HG02973 (cell line): ENCODE results near the gene SH3PXD2A.

ENCODE experiments used
- ATAC-seq: cut with Tn5 transposase; IDR thresholded peaks from one replicate; pipeline ENCODE4 v1.9.1; 2021; ENCODE audit warnings: moderate library complexity; ENCODE audit not compliant: unreplicated experiment

The SH3PXD2A gene

DNA sequence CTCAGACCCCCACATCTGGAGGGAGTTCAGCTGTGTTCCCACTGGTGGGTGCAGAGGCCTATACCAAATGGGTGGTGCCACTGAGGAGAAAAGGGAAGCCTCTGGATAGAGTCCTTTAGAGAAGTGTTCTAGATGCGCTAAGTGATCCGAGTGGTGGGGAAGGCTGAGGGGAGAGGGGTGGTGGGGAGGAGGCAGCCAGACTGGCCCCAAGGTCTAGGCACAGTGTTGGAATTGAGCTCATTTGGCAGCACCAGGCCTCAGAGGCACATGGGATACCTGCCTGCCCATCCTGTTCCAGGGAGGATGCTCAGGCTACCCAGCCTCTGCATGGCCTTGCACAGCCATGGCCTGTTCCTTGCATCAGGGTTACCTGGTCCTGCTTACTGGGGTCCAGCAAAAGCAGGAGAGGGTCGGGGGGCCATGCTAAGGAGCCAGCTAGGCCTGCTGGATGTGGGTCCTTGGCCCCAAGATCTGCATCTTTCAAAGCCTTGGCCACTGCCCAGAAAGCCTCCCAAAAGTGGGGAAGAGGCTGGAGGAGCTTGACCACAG lies 262.3 kb downstream of the SH3PXD2A start:
- no peak for ATAC-seq

DNA sequence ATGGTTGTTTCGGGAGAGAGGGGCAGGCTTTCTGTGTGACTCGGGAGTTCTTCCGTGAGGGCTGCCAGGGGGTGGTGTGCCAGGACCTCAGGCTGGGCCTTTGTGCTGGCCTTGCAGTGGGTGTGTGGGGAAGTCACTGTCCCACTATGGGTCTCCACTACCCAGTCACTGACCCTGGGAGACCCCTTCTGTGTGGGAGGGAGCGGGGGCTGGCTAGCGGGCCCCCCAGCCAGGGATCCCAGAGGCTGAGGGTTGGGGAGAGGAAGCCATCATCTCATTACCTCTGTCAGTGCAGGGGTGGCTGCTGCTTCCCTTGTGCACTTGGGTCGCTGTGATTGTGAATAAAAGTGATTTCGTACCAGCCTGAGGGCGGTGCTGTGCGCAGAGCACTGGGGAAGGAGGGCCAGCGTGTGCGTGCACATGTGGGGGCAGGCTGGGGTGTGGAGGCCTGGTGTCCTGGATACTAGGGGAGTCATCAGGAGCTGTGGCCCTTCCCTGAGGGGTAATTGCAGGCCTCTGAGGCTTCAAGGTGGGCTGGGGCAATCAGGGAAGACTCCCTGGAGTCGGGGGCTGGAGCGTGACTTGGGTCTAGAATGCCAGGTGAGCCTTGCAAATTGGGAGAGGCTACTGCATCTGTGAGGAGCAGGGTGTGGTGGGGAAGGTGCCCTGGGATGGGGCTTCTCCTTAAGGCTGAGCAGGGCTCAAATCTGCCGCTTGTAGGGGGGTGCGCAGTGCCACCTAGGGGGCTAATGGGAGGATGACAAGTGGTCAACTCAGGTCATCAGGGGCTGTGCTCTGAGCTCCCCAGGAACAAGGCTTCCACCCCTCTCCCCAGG lies 263.0 kb downstream of the SH3PXD2A start:
- ATAC-seq = peak; percentile 61

DNA sequence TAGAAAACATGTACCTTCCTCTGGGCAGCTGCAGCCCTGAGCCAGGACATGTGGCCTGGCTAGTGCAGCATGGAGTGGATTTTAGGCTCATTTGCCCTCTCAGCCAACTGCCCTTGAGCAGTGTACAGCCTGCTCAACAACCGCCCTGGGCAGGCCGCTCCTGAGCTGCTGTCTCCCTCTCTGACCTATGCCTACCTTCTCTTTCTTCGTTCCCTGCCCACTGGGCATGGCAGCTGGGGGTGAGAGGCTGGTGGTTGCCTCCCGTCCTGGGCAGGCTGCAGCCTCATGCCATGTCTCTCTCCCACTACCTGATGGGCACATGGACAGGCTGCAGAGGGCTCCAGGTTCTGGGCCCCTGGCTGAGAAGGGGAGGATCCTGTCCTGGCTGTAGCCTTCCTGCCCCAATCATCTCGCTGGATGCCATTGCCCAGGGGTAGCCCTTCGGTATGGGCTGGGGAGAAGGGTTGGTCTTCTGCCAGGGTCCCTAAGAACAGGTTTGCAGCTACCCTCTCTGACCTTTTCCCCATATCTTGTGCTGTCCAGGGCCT lies 264.6 kb downstream of the SH3PXD2A start:
- ATAC-seq = no peak

DNA sequence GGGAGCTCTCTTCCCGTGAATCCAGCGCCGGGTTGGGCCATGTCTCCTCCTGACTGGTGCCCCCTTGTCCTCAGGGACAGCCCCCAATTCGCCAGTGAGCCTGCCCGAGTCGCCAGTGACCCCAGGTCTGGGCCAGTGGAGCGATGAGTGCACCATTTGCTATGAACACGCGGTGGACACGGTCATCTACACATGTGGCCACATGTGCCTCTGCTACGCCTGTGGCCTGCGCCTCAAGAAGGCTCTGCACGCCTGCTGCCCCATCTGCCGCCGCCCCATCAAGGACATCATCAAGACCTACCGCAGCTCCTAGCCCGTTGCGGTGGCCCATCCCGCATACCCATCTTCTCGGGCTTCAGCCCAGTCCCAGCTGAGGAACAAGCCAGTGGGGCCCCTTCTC lies 265.3 kb downstream of the SH3PXD2A start:
- no peak for ATAC-seq

- no peak for ATAC-seq
These were observed 266.2 kb downstream of the SH3PXD2A start for GRCh38 chr10:103589074-103589630.

DNA sequence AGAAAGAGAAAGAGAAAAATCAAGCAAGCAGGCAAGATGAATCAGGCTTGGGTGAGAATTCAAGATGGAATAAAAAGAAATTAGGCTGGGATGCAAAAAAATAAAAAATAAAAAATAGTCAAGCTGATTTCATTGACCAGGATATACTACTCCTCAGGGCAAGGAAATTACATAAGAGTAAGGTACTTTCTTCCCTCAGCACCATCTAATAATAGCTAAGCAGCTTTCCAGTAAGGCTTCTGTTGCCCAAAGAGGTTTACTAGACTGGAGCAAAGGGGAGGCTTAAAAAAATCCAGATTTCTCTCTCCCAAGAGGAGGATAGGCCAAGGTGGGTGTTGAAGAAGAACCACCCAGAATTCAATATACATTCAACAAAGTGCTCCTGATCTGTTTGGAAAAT lies 268.3 kb downstream of the SH3PXD2A start:
- no peak for ATAC-seq

DNA sequence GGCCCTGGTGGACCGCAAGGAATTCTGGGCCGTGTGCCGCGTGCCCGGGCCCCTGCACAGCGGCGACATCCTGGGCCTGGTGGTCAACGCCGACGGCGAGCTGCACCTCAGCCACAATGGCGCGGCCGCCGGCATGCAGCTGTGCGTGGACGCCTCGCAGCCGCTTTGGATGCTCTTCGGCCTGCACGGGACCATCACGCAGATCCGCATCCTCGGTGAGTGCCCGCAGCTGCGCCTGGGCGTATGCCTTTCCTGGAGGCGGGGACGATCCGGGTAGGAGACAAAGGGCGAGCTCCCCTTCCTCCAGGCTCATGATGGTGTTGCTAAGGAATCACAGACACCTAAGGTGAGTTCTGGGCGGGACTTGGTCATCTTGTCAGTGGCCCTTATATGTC lies 270.4 kb downstream of the SH3PXD2A start:
- no peak for ATAC-seq

DNA sequence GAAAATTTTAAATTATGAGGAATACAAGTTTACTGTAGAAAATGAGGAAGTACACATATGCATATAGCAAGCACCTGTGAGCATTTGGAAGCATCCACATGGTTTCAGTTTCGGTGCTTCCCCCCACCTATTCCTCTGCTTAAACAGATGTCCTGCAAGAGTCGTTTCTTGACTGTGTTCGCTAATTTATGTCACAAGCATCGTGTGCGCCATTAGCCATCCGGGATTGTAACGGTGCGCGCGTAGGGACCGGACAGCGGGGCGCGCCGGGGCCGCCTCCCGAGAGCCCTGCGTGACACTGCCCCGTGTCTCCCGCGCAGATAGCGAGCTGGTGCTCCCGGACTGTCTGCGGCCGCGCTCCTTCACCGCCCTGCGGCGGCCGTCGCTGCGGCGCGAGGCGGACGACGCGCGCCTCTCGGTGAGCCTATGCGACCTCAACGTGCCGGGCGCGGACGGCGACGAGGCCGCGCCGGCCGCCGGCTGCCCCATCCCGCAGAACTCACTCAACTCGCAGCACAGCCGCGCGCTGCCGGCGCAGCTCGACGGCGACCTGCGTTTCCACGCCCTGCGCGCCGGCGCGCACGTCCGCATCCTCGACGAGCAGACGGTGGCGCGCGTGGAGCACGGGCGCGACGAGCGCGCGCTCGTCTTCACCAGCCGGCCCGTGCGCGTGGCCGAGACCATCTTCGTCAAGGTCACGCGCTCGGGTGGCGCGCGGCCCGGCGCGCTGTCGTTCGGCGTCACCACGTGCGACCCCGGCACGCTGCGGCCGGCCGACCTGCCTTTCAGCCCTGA lies 271.0 kb downstream of the SH3PXD2A start:
- ATAC-seq = no peak

DNA sequence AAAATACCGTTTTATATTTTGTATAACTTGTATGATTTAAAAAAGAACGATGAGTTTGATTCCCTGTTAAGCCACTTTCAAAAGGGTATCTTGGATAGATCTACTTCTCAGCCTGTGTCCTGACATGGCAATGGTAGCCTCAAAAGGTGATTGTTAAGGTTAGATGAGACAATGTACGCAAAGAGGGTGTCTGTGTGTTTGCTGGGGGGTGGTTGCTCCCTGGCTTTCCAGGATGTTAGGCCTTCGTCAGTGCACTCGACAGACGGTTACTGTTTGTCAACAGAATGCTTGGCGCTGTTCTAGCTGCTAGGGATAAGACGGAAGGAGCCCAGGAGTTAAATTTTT lies 271.5 kb downstream of the SH3PXD2A start:
- no peak for ATAC-seq

DNA sequence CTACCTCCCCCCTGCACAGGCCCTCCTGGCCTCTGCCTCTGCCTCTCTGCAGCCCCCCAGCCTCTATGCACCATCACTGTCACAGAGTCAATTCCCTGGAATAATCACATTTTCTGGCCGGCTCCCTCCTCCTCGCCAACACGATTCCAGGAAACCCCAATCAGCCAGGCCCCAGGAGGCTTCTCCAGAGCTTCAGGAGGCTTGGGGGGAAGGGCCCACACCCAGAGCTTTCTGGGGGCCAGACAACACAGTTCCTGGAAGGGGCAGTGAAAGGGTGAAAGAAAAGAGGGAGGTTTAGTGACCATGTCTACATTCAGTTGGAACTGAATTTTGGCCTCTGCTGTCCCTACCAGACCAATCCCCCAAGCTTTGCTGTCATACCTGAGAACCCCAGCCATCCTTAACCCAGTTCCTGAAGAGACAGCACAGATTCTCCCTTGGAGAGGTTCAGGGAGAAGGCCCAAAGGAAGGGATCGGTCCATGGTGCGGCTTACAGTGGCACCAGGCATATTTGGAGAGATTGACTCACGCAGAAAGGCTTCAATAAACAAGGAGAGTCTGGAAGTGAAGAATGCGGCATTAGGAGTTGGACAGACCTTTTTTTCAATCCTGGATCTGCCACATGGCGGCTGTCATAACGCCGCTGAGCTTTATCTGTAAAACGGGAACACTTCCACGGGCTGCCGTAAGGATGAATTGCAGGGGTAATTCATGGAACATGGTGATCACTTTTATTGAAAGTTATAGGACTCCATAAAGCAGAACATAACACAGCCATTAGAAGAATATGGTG lies 272.8 kb downstream of the SH3PXD2A start:
- ATAC-seq = no peak

- no peak for ATAC-seq
These were observed 273.9 kb downstream of the SH3PXD2A start for GRCh38 chr10:103581499-103581898.

DNA sequence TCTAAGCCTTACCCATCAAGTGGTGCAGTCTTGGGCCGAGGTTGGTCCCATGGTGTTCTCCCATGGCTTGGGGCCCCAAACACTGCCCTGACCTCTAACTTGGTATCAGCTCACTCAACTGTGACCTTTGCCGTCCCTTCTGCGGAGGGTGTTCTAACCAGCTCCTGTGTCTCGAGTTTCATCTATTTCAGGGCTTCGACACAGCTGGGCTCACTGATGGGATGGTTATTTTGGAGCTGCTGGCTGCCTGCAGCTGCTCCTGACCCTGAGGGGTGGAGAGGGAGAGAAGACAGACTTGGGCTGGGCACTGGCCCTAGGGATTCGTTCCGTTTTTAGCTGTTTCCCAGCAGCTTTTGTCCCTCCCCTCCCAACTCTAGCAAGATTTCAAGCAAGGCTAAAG lies 274.9 kb downstream of the SH3PXD2A start:
- no peak for ATAC-seq

- ATAC-seq = no peak
These were observed 275.4 kb downstream of the SH3PXD2A start for GRCh38 chr10:103580011-103580410.

- no peak for ATAC-seq
These were observed 276.5 kb downstream of the SH3PXD2A start for GRCh38 chr10:103578782-103579382.

- no peak for ATAC-seq
These were observed 278.5 kb downstream of the SH3PXD2A start for GRCh38 chr10:103576862-103577261.

GRCh38 chr10:103576076-103576471 lies 279.3 kb downstream of the SH3PXD2A start:
- no peak for ATAC-seq

DNA sequence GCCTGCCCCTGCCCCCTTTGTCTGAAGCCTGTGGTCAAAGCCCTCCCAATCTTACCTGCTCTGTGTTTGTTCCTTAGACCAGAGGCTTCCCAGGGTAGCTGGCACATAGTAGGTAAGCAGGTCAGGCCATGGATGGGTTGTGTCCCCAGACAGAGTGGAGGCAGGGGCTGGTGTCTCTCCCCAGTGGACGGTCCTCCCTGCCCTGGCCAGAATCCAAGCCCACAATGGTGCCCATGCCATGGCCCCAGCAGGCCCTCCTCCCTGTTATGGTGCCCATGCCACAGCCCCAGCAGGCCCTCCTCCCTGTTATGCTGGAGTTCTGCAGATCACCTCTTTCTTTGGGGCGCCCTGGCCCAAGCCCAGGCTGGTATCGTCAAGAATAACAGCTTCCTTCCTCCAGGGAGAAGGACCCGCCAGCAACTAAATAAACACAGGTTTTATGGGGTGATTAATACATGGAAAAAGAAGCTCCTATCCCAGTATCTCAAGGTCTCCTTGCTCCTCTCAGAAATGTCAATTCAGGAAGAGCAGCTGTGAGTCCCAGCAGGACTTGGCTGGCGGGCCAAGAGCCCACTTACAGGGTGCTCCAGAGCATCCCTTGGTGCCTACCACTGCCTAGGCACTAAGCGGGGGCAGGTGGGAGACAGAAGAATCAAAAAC lies 279.8 kb downstream of the SH3PXD2A start:
- no peak for ATAC-seq

DNA sequence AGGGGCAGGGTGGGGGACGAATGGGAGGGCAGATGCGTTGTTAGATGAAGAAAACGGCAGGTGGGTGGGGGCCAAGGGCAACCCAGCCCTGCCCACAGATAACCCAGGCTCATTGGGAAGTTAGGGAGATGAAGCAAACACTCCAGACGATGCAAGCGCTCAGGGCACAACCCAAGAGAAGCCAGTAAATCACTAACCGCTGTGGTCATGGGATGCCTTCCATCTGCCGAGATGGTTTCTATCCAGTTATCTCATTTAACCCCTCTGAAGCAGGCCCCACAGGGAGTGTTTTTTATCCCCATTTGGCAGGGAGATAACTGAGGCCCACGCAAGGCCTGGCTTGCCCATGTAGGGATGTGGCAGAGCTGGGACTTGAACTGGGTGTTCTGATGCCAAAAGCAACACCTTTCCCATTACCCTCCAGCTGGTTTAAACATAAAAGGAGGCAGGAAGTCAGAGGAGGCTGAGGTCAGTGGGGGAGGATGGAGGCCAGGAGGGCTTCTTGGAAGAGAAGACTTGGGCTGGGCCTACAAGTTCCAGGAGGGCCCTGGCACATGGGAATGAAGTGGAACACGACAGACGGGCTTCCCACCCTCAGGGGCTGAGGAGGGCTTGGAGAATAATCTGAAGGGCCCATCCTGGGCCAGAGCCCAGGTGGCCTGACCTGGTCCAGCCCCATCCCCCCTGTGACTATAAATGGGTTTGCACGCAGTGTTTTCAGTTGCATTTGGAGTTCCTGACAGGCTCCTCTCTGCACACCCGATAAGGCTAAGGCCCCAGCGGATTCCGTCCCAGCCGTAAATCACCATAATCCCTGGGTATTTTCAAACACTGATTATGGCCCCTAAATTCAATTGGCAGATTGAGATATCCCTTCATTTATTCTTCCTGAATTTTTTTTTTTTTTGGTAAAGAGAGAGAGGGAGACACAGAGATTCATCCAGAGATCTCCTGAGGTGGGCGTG lies 281.0 kb downstream of the SH3PXD2A start:
- ATAC-seq = no peak

DNA sequence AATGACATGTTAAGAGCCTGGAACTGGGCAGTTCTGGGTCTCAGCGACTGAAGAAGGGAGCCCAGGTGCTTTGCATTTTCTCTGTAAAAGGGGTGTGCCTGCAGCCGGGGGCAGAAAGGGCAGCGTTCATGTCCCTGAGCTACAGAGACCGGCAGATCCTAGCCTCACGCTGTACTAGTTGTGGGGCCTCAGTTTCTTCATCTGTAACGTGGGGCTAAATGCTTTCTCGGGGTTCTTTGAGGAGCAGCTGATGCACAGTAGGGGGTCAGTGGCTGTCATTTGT lies 282.2 kb downstream of the SH3PXD2A start:
- no peak for ATAC-seq
